HG02678 (cell line): ENCODE data around the gene PHLDB2.

Experiments
- ATAC-seq: cut with Tn5 transposase; IDR thresholded peaks from one replicate; pipeline ENCODE4 v1.9.1; 2021; ENCODE audit warnings: mild to moderate bottlenecking, moderate library complexity; ENCODE audit not compliant: unreplicated experiment

Gene PHLDB2

GRCh38 chr3:111850537-111850936, 8.5 kb upstream of the PHLDB2 start:
- ATAC-seq: no peak

GRCh38 chr3:111851511-111851954, 7.5 kb upstream of the PHLDB2 start:
- no peak for ATAC-seq

GRCh38 chr3:111852540-111852939, 6.5 kb upstream of the PHLDB2 start:
- no peak for ATAC-seq

- ATAC-seq: no peak
These were observed 6.0 kb upstream of the PHLDB2 start for GRCh38 chr3:111853068-111853467.

- no peak for ATAC-seq
These were observed 4.1 kb upstream of the PHLDB2 start for GRCh38 chr3:111854990-111855389.

- no peak for ATAC-seq
These were observed 2.6 kb upstream of the PHLDB2 start for GRCh38 chr3:111856501-111856900.

GRCh38 chr3:111857474-111857873, 1.6 kb upstream of the PHLDB2 start:
- no peak for ATAC-seq

- no peak for ATAC-seq
These were observed 423 bp upstream of the PHLDB2 start for GRCh38 chr3:111858642-111859041.

- ATAC-seq: peak; percentile 91
These were observed 1.2 kb downstream of the PHLDB2 start for GRCh38 chr3:111859974-111860859.

- ATAC-seq: no peak
These were observed 2.3 kb downstream of the PHLDB2 start for GRCh38 chr3:111861391-111861790.

- ATAC-seq: no peak
These were observed 3.4 kb downstream of the PHLDB2 start for GRCh38 chr3:111862415-111862814.

GRCh38 chr3:111862974-111863373, 3.9 kb downstream of the PHLDB2 start:
- ATAC-seq: no peak

GRCh38 chr3:111863942-111864694, 5.1 kb downstream of the PHLDB2 start:
- ATAC-seq: no peak

- no peak for ATAC-seq
These were observed 6.0 kb downstream of the PHLDB2 start for GRCh38 chr3:111864821-111865656.

GRCh38 chr3:111867889-111868426, 8.9 kb downstream of the PHLDB2 start:
- no peak for ATAC-seq

- ATAC-seq: no peak
These were observed 11.6 kb downstream of the PHLDB2 start for GRCh38 chr3:111870620-111871019.

GRCh38 chr3:111871809-111872623, 13.0 kb downstream of the PHLDB2 start:
- ATAC-seq: no peak

GRCh38 chr3:111872979-111873378, 13.9 kb downstream of the PHLDB2 start:
- no peak for ATAC-seq

- no peak for ATAC-seq
These were observed 15.2 kb downstream of the PHLDB2 start for GRCh38 chr3:111874177-111874820.
